HG02763 (cell line): Measurements from ENCODE around the gene NINL.

Experiments
- ATAC-seq: cut with Tn5 transposase; IDR thresholded peaks from one replicate; pipeline ENCODE4 v1.9.1; 2021; ENCODE audit warnings: mild to moderate bottlenecking, moderate library complexity; ENCODE audit not compliant: unreplicated experiment

NINL gene

DNA sequence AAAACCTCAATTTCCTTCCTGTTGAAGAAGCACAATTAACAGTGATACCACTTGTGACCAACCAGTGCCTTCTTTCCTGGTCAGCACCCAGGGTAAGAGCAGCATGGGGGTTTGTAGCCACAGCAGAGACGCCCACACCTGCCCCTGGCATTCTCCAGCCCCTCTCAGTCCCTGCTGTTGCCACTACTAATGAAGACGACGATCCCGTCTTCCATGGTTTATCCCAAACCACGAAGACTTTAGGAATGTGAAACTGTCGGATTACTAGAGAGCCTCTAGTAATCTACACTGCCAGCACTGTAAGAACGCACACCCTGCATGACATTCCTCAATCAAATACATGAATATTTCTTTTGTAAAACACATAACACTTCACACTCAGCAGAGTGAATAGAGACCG lies 117.9 kb downstream of the NINL start:
- no peak for ATAC-seq

DNA sequence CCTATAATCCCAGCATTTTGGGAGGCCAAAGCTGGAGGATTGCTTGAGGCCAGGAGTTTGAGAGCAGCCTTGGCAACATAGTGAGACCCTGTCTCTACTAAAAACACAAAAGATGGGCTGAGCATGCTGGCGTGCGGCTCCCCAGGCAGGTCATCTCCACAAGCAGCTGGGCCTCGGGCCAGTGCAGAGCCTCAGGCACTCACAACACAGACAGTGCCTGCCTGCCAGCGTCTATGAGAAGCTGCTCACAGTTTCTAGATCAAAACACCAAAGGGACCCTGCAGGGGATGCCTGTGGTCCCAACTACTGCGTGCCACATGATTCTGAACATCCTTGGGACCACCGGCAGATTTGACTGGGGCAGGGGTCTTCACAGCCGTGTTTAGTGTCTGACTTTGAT lies 118.5 kb downstream of the NINL start:
- ATAC-seq, result no peak

DNA sequence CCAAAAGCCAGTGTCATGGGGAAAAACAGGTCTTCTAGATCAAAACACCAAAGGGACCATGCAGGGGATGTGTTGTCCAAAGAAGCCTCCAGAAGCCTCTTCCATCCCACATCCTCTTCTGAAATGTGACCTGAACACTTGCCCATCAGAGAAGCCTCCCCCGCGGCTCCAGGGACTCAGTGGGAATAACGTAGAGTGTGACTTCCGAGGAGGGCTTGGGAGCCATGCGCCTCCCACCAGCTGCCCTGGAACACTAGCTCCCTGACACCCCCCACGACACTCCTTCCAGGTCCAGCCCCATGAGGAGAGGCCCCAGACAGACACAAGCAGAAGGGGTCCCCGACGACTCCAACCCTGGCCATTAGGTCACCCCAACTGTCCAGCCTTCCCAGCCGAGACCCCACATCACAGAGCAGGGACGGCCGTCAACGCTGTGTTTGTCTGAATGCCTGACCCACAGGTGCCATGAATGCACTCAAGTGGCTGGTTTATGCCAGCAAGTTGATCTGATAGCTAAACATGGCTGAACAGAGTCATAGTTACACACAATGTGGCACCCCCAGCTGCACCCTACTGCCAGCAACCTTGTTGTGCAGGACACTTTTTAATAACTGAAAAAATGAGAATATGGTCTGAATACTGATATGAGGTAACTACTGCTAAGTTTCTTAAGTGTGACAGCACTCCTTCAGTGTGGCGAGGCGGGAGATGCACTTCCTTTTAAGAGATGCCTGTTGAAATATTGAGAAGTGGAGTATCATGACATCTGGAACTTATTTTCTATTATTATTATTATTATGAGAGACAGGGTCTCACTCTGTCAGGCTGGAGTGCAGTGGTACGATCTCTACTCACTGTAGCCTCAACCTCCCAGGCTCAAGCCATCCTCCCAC lies 119.8 kb downstream of the NINL start:
- ATAC-seq, result no peak

DNA sequence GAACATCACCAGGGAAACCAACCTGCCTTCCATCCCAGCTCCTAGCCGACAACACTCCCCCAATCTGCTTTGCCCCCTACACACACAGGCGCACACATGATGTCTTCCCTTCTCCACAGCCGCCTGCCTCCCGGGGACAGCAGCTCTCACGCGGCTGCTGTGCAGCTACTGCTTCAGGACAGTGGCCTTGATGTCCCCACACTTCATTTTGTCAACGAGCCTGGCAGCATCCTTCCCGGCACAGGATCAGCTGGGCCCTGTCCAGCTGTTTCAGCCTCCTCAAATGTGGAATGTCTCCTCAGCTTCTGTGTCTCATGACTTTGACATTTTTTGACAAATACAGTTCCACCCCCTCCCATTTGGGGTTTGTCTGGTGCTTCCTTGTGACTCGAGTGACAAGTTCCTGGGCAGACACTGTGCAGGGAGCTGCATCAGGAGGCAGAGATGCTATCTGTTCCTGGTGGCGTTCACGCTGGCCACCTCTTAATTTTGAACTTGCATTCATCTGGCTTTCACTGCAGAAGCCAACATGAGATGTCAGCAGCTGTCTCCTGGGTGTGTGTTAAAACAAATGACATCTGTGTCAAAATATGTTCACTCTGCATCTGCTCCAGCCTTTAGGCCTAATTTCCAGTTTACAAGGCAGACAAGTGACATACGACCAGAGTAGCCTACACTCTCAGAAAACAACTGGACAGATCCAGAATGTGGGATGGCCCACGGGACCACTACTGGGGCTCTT lies 120.7 kb downstream of the NINL start:
- no peak for ATAC-seq

DNA sequence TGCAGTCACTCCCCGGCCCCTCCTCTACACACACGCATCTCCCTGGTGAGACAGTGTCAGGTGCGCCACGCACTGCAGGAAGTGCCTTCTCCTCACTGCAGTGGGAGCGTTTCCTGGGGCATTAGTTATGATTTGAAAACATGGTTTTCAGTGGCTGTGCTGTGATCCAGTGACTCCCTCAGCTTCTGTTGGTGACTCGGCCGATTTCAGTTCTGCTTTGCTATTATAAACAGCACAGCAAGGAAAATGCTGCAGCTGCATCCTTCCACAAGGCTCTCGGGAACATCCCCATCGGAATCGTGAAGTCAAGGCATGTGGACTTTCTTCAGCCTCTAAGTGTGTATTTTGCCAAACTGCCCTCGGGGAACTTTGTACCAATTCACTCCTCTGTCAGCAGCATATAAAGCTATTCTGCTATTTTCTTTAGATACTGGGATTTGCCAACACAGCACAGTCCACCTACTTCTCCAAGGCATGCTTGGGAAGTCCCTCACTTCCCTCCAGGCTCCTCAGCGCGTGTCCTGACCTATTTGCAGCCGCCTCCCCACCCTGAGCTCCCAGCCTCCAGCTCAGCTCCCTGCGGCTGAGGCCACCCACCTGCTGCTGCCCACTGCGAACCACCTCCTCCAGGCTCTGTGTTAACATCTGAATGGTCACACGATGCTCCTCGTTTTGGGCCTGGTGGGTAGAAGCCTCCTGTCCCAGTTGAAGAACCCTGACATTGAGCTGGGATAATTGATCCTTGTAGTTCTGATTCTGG lies 123.4 kb downstream of the NINL start:
- no peak for ATAC-seq

DNA sequence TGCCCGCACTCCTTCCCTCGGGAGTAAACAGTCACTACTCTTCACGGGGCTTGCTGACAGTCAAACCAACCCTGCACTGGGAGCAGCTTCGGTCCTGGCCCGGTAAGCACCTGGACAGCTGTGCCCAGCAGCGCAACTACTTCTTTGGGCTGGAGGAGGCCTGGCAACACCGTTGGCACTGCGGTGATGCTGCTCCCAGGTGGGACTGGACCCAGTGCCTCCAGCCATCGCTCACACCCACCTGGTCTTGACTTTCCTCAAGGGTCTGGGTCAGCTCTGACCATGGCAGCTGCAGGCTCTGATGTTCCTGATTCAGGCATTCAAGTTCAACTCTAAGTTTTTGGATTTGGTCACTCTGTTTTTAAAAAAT lies 124.1 kb downstream of the NINL start:
- no peak for ATAC-seq

DNA sequence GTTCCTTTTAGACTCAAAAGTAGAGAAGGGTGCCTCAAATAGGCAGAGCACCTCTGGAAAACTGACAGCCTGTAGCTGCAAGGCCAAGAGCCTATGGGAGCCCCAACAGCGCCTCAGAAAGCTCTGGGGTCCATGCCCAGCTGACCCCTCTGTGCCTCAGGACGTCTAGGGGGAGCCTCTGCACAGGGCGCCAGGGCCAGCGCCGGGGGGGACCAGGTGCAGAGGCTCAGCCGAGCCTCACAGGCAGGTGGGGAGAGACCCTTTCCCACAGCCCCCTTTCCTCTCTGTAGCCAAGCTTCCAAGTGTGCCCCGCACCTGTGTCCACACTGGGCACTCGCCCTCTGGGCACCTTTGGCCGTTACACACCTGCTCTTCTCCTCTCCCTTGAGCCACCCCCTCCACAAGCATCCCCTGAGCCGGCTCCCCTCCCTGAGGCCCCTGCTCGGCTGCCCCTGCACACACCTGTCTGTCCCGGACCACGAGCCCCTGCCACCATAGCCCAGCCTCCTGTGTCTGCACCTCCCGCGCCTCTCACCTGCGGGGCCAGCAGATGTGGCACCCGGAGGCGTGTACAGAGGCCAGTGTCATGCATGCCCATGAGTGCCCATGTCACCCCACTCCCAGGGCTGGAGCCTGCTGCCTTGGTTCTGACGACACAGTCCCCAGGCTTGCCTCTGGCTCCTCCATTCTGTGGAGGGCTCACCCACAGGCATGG lies 124.6 kb downstream of the NINL start:
- ATAC-seq, result no peak

DNA sequence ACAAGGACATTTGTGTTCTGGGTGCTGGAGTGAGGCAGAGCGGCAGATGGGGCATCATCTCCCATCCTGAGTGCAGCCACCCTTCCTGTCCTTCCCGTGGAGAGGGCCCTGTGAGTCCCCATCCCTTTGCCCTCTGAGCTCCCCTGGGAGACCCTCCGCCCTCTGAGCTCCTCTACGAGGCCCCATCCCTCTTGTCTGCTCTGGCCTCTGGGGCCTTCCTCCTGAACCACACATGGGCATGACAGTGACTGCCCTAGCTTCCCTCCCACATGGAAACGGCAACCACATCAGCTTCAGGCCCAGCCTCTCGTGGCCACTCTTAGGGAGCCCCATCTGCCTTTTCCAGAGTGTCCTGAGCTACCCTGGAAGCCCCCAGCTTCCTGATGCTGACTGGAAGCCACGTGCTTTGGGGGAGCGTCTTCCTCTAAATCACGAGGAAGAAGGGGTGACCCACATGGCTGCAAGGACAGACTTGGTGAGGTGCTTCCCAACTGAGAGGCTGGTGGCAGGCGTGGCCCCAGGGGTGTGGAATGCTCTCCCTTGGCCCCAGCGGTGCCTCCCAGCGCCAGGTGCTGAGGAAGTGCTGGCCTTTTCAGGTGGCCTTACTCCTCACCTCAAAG lies 125.3 kb downstream of the NINL start:
- no peak for ATAC-seq

DNA sequence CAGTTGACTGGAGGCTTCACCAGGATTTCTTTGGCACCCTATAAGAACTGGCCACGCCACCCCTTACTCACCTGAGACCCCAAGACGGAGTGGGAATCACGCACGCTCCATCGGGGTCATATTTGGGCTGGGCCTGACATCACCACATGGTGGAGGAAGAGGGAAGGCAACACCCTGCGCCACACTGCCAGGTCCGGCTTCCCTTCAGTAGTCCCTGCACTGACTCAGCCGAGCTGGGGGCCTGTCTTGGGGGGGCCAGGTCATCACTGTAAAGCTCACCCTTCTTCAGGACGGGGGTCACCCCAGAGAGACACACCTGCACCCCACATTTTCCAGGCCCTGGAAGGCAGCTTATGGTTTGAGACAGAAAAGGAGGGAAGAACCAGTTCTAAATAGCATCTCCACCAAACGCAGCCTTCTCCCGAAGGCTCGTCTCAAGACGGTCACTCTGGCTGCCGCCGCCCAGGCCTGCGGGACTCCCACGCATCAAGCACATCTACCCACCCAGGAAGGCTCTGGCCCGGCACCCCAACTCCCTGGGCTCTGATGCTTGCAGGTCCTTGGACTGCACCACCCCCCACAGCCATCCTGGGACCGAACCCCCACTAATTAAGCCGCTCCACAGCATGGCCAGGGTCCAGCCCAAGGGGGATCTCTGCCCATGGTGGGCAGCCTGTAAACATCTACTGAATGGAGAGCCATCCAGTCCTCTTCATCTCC lies 126.1 kb downstream of the NINL start:
- ATAC-seq, result no peak

DNA sequence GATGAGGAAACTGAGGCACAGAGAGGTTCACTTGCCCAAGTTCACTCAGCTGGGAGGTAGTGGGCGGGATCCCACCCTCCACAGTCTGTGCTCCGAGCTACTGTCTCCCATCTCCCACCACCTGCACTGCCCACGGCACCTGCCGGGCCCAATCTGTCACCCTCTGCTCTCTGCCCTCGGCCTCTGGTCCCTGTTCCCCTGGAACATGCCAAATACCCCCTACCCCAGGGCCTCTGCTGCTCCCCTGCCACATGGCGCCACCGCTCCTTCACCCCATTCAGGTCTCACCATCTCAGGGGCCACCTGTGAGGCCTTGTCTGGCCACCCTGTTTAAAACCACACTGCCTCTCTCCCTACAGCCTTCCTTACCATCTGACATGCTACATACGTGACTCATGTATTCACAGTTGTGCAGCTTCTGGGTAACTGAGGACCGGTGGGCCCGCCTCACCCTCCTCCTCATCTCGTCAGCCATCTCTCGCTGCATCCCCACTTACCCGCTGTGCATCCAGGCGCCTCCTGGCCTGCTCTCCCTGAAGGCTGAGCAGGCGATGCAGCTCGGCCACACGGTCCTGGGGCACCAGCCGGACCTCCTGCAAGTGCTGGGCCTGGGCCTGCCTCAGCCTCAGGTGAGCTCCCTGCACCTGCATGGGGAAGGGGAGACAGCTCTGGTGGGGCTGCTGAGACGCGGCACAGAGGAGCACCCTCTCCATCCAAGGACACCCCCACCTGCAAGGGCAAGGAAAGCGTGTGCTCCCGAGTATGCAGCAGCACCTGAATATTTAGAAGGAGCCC lies 127.2 kb downstream of the NINL start:
- no peak for ATAC-seq

DNA sequence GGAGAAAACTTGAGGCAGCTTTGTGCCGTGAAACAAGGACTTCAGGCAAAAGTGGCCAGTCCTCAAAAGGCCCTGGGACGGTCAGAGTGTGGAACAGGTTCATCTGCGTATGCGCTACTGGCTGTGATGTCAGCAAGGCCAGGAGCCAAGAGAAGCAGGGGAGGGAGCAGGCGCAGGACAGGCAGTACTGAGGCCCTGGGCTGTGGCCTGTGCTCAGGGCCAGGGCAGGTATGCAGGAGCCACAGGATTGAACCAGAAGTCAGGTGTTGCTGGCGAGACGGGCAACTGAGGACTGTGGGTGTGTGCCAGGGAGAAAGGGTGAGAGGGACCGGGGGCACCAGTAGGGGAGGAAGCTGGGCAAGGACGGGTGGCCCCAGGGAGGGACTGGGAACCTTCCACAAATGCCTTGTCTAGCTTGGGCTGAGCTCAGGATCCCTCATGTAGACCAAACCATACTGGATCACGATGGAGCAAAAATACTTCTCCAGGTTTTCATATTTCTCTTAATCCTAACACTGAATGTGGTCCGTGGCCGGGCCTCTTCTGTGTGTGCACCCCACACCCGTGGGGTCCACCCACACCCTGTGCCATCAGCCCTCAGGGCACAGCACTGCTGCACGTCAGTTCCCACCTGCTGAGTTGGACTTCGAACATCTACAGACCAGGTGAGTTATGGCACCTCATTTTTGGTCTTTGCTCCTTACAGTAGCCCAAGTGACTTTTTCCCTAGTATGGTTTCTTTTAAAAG lies 131.0 kb downstream of the NINL start:
- no peak for ATAC-seq

DNA sequence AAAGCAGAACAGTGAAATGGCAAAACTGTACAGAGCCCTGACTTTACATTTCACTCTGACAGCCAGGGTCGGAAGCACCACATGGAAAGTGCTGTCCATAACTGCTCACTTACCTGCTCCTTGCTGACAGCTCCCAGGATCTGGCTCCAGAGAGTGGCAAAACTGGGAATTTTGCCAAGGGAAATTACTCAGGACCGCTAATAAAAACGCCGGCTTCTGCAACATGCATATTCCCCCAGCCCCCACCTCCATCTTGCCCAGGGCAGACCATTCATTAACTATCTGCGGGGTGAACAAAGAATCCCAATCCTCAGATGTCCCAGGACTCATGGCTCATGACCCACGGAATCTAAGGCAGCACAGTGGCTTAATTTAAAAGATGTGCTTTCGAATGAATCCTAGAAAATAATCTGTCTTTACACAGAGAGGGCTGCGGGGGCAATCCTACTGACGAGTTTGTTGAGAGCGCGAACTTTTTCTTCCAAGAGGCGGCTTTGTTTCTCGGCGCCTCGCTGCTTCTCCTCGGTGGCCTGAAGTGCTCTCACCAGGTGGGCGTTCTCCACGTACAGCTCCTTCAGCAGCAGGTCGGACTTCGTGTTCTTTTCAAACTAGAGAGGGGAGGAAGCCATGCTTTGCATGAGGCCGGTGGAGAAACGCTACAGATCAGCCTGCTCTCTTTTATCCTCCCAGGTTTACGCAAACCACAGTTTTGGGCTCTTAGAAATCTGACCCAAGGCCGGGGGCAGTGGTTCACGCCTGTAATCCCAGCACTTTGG lies 132.1 kb downstream of the NINL start:
- no peak for ATAC-seq

DNA sequence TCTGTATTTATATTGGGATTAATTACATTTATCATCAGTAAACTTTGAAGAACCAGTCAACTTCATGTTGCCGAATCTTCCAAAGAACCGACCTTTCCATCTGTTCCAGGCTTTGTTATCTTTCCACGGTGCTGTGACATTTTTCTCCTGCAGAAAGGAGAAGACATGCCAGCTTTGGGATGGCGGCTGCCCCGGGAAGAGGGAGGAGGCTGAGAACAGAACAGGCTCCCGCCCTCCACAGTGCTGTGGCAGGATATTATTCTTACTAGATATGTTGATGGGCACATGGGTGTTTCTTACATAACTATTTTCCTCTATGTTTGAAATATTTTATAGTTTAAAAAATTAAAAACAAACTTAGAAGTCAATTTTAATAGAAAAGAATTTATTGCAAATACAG lies 133.0 kb downstream of the NINL start:
- no peak for ATAC-seq

DNA sequence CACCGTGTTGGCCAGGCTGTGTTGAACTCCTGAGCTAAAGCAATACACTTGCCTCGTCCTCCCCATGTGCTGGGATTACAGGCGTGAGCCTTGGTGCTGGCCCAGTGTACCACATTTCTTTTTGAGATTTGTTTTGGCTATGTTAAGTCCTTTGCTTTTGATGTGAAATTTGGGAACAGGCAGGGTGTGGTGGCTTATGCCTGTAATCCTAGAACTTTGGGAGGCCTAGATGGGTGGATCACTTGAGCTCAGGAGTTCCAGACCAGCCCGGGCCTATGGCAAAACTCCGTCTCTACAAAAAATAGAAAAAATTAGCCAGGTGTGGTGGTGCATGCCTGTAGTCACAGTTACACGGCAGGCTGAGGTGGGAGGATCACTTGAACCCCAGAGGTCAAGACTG lies 137.7 kb downstream of the NINL start:
- no peak for ATAC-seq

DNA sequence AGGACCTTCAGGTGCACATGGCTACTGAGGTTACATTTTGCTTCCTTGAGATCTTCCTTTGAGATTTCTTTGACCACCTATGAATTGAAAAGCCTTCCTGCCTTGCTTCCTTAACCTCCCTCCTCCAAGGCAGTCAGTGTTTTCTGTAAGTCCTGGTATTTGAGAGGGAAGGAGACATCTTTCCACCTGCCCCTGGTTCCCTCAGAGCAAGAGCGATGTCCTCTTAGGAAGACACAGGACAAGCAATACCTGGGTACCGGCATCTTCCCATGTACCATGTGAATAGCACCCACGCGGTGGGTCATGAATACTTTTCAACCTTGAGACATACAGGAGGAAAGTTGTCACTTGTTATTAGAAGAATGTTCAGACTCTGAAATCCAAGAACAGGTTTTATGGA lies 140.8 kb downstream of the NINL start:
- no peak for ATAC-seq

DNA sequence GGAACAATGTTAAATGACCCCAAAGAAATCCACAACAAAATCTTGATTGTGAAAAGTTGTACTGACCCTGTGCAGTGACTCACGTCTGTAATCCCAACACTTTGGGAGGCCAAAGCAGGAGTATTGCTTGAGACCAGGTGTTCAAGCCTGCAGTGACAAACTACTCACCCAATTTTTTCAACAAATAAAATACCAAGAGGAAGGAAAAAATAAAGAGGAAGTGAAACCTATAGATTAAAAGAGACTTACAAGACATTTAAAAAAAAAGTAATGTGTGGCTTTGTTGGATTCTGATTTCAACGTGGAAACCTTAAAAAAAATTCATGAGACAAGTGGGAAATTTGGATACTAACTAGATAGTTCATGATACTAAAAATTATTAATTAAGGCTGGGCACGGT lies 146.0 kb downstream of the NINL start:
- no peak for ATAC-seq

DNA sequence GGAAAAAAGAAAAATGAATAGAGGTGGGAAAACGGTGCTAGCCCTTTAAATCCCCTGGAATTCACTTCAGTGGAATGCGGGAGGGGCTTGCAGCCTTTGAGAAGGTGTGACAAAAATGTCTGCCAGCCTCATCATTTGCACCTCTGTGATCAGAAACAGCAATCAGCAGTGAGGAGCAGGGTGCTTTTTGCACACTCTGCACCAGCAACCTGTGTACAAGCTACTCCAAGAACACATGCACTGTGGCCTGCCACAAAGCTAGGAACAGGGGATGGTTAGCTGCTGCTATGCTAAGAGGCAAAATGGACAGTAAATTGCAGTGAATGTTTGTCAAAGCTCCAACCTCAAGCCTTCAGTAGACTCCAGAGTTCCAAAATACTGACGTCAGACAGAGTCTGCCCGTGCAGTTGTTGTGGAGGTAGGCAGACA lies 148.2 kb downstream of the NINL start:
- ATAC-seq, result no peak

DNA sequence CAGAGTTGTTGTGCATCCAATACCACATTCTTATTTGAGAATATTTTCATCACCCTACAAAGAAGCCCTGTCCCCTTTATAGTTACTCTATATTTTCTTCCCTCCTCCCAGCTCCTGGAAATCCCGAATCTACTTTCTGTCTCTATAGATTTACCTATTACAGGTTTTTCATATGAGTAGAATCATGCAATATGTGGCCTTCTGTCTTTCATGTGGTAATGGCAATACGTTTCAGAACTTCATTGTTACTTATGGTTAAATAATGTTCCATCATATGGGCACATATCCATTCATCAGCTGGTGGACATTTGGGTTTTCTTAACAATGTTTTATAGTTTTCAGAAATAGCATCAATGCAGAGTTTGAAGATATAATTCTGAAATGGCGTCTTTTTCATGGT lies 160.8 kb downstream of the NINL start:
- ATAC-seq, result no peak
